Activated CD4-positive, alpha-beta memory T cell treated with anti-CD3 and anti-CD28 coated beads for 36 hours (primary cell): ENCODE data around the gene SFMBT1. TPM values are rescaled to one million over a fixed set of nuclear protein-coding genes. Genes with fewer than 3 reads are reported as not detected.

Experiments used
- CTCF ChIA-PET: fragments of 350-600 bp; sonication (Branson Sonifier 250); formaldehyde crosslinking; loops from one replicate; lab custom pipeline; 2021; ENCODE audit warnings: antibody characterized with exemption, inconsistent platforms; lab: Charles Lee
- POLR2A ChIA-PET: fragments of 350-600 bp; sonication (Branson Sonifier 250); formaldehyde crosslinking; loops from one replicate; lab custom pipeline; 2021; ENCODE audit warnings: antibody characterized with exemption; lab: Charles Lee
- DNase-seq: peaks from one replicate; pipeline ENCODE4 v3.0.0-alpha.2; 2020
- H3K27ac Mint-ChIP-seq: one replicate; pipeline ENCODE4 v1.8.0; 2021; ENCODE audit warnings: mixed read lengths
- H3K27me3 Mint-ChIP-seq: one replicate; pipeline ENCODE4 v1.8.0; 2021; ENCODE audit warnings: mixed read lengths
- H3K36me3 Mint-ChIP-seq: one replicate; pipeline ENCODE4 v1.8.0; 2021; ENCODE audit warnings: mixed read lengths
- H3K4me1 Mint-ChIP-seq: one replicate; pipeline ENCODE4 v1.8.0; 2021; ENCODE audit warnings: low read depth, mixed read lengths
- H3K4me3 Mint-ChIP-seq: one replicate; pipeline ENCODE4 v1.8.0; 2021; ENCODE audit warnings: mild to moderate bottlenecking, mixed read lengths
- H3K9me3 Mint-ChIP-seq: one replicate; pipeline ENCODE4 v1.8.0; 2021; ENCODE audit warnings: mixed read lengths
- intact Hi-C: fragments of 100-400 bp; cut with micrococcal nuclease; formaldehyde crosslinking; loops from one replicate; pipeline ENCODE4 v1.15.1; 2023
- total RNA-seq, 2 experiments: library from RNA; stranded (reverse); gene quantifications; one replicate each; pipeline ENCODE4 v1.2.3, GENCODE V29; 2021

Gene SFMBT1
- total RNA-seq, 2 experiments from 2014 or later, result 22.1 to 22.8 TPM

DNA sequence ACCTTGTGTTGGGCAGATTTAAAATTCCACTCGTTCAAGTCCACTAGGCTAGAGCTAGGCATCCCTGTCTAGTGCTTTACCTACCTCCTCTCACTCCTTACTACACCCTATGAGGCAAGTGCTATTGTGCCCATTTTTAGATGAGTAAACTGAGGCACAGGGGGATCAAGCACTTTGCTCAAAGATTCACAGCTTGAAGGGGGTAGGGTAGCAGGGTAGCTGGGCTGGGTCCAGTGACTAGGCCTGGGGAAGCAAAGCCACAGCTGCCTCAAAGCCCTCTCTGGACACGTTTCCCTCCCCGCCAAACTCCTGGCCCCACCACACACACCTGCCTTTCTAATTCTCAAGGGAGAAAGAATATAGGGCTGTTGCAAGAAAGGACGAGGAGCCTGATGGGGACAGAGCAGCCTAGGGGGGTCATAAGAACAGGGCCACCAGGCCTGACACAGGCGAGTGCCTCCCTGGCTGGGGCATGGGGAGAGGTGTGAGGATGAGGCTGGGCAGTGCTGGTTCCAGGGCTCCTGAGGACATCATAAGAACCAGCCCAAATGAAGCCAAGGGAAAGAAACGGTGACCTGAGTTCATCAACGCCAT lies 34.8 kb upstream of the SFMBT1 start:
- Mint-ChIP-seq H3K4me3 (no peak overlapping the region), H3K36me3 (no peaks in the 10 kb centered on the region), H3K4me1 (peaks cover 2% of the 10 kb centered on the region), H3K27me3 (no peaks in the 10 kb centered on the region), H3K27ac (no peak overlapping the region), H3K9me3 (no peaks in the 10 kb centered on the region)
- ChIA-PET POLR2A (no interaction called here), CTCF (no interaction called here)
- intact Hi-C loops, result no loop called here
- DNase-seq, result no peak

DNA sequence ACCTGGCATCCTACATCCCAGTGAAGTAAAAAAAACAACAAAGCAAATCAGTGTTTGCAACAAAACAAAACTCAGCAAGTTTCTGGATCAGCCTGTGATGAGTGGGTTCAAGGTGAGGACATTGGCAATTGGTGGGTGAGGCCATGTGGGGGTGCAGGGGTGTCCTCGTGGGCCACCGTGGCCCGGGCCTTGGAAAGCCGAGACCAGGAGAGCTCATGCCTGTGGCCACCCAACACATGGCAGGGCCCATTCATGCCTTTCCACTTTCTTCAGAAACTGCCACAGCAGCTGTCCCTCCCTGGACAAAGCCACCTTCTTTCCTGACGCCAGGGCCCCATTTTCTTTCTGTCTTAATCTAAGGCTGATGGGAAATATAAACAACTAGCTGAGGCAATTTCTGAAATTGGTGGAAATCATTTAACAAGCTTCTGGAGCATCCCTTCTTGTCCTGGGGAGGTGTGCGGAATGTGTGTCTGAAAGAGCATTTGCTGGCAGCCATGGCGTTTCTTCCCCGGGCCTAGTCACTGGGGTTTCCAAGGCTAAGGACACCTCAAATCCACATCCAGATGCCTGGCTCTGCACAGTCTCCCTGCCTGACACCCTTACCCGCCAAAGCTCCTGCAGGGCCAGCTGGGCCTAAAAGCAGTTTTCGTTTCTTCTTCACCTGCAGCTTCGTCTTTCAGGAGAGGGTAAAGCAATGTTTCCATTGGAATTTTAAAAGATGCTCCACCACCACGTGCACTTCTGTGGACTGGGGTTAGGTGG lies 34.1 kb upstream of the SFMBT1 start:
- H3K36me3 Mint-ChIP-seq, result no peaks in the 10 kb centered on the region
- H3K4me1 Mint-ChIP-seq, result peaks cover 2% of the 10 kb centered on the region
- POLR2A ChIA-PET, result no interaction called here
- CTCF ChIA-PET, result no interaction called here
- no peaks in the 10 kb centered on the region for H3K27me3 Mint-ChIP-seq
- DNase-seq, result no peak
- no peak overlapping the region for H3K27ac Mint-ChIP-seq
- intact Hi-C loops, result no loop called here
- no peak overlapping the region for H3K4me3 Mint-ChIP-seq
- no peaks in the 10 kb centered on the region for H3K9me3 Mint-ChIP-seq

DNA sequence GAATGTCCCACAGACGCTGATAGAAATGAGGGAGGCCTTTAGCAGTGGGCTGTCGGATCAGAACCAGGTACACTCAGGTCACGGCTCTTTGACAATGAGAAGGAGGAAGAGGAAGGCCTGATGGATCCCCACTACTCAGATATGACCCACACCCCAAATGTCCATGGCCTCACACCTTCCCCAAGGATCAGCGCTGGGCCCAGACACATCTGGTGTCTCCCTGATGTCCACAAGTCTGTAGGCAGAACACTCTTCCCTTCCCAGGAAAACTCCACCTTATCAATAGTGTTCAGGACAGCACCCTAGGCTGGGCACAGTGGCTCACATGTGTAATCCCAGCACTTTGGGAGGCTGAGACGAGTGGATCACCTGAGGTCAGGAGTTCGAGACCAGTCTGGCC lies 33.3 kb upstream of the SFMBT1 start:
- ChIA-PET CTCF (no interaction called here), POLR2A (no interaction called here)
- Mint-ChIP-seq H3K27me3 (no peaks in the 10 kb centered on the region), H3K9me3 (no peaks in the 10 kb centered on the region), H3K36me3 (no peaks in the 10 kb centered on the region), H3K4me1 (no peaks in the 10 kb centered on the region), H3K27ac (no peak overlapping the region), H3K4me3 (no peak overlapping the region)
- intact Hi-C loops, result no loop called here
- DNase-seq, result no peak

DNA sequence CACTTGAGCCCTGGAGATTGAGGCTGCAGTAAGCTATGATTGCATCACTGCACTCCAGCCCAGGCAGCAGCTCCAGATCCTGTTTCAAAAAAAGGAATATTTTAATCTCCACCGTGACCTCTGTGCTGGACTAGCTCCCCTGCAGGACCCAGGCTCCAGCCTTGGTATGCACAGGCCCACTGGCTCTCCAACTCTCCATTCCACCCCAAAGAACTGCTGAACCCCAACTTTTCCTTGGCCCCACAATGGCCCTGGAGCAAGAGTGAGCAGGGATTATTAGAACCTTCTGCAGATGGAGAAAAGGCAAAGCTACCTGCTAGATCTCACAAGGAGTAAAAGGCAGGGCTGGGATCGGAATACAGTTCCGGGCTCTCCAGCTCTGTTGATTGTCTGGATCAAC lies 32.8 kb upstream of the SFMBT1 start:
- Mint-ChIP-seq H3K4me3 (no peak overlapping the region), H3K27me3 (no peaks in the 10 kb centered on the region), H3K4me1 (no peaks in the 10 kb centered on the region), H3K36me3 (no peaks in the 10 kb centered on the region), H3K9me3 (no peaks in the 10 kb centered on the region), H3K27ac (no peak overlapping the region)
- intact Hi-C loops, result no loop called here
- DNase-seq, result no peak
- POLR2A ChIA-PET, result no interaction called here
- CTCF ChIA-PET, result no interaction called here

DNA sequence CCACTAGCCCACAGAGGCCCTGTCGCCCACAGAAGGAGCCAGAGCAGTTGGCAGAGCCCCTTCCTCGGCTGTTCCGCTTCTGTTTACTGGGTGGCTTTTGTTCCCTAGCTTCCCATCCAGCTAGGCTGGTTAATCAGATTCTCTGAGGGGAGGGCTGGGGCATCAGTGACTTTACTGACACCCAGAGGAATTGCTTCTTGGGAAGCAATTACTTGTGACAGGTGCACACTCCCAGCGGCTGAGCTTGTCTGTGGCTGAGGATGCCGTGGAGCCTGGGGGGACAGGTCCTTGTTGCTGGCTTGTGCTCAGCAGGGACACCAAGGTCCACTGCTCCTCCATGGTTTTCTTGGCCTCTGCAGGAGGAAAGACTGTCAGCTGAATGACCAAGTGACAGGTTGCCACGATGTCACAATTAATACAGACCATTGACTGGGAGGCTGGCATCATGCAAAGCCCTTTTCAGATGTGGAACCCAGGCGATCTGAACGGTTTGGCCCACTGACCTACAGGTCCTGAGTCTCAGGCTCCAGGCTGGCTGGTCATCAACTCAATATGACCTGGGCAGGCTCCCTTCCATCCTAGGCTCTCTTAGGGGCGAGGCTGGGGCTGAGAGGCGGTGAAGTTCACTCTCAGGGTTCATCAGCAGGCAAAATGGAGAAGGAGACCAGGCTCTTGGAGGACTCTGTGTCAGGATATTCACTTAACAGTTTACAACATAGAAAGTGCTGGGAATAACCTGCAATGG lies 31.8 kb upstream of the SFMBT1 start:
- no peak for DNase-seq
- intact Hi-C loops, result no loop called here

DNA sequence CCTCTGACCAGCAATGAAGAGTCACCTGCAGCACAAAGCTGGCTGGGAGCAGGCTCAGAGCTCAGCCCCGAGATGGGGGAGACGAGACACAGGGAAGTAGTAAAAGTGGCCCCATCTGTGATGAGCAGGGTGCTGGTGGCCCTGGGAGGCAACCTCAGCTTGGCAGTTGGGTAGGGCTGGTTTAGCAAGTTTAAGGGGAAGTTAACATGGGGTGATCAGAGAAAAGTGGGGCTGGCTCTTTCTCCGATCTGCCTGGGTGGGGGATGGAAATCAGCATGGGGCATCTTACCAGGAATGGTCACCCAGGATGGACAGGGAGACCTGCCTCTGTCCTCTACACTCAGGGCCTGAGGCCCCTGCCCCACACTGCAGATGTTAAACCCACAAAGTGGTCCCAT lies 29.9 kb upstream of the SFMBT1 start:
- H3K27ac Mint-ChIP-seq, result no peak overlapping the region
- H3K9me3 Mint-ChIP-seq, result no peaks in the 10 kb centered on the region
- H3K4me1 Mint-ChIP-seq, result peaks cover 12% of the 10 kb centered on the region
- no peaks in the 10 kb centered on the region for H3K36me3 Mint-ChIP-seq
- CTCF ChIA-PET, result interaction anchor here (1.6 kb wide), 1 partner anchor 230 kb away, joined by 7 read pairs; no protein-coding TSS in a partner anchor
- intact Hi-C loops, result no loop called here
- POLR2A ChIA-PET, result no interaction called here
- H3K27me3 Mint-ChIP-seq, result no peaks in the 10 kb centered on the region
- no peak for DNase-seq
- H3K4me3 Mint-ChIP-seq, result no peak overlapping the region

More for the DNA sequence above, 31.8 kb upstream of the SFMBT1 start:
- Mint-ChIP-seq H3K27ac (no peak overlapping the region), H3K4me1 (peaks cover 7% of the 10 kb centered on the region), H3K27me3 (no peaks in the 10 kb centered on the region), H3K36me3 (no peaks in the 10 kb centered on the region), H3K4me3 (no peak overlapping the region), H3K9me3 (no peaks in the 10 kb centered on the region)
- ChIA-PET POLR2A (no interaction called here), CTCF (no interaction called here)

DNA sequence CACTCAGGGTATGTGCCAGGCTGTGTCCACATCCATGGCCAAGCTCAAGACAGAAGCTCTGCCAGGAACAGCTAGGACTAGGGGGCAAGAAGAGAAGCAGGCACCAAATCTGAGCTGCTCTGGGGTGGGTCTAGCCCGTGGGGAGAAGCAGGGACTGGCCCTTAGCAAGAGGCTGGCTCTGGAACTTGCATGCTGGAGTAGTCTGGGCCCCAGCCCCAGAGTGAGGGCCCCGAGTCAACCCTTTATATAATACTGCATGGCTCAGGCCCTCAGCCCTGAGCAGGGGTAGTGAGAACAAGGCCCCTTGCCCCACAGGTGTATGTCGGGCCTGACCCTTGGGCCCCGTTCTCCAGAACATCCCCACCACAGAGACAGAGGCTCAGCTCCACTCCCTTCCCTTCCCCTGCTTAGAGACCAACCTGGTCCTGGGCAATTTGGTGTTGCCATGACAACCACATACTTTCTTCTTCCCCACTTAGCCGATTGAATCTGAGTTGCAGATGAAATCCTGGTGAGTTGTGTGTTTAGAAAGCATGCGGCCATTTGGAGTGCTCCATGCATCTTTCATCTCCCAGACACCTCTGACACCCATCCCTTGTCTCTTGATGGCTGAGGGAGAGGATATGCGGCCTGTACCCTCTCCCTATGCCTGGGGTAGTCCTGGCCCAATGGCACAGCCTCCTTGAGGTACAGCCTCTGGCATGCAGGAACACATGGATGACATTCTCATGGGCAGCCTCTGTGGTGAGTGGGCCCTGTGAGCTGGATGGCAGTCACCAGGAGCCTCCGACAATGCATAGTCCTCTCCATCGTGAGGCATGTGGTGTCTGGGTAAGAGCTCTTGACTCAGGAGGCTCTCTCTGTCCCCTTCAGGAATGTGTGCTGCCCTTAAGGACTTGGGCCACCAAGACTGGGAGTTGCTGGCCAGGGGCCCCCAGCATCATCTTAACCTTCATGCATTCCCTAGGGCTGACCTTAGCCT lies 29.2 kb upstream of the SFMBT1 start:
- ChIA-PET CTCF (interaction anchor here (1.6 kb wide), 1 partner anchor 229 kb away, joined by 7 read pairs; no protein-coding TSS in a partner anchor), POLR2A (no interaction called here)
- Mint-ChIP-seq H3K4me3 (no peak overlapping the region), H3K27me3 (no peaks in the 10 kb centered on the region), H3K27ac (no peak overlapping the region), H3K4me1 (peaks cover 12% of the 10 kb centered on the region), H3K36me3 (no peaks in the 10 kb centered on the region), H3K9me3 (no peaks in the 10 kb centered on the region)
- intact Hi-C loops, result no loop called here
- no peak for DNase-seq

DNA sequence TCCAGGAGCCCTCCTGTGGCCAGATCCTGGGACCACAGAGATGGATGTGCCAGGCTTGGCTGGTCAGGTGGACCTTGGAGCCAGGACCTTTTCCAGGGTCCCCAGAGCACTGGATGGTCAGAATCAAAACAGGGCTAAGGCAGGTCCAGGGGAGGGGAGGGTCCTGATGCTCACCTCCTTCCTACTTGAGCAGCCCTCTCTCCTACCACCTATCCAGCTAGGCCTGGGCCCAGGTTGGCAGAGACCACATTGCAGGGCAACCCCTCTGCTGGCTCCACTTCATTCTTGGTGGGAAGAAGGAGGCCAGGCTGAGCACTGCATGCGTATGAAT lies 28.5 kb upstream of the SFMBT1 start:
- no peaks in the 10 kb centered on the region for H3K36me3 Mint-ChIP-seq
- intact Hi-C loops, result no loop called here
- H3K4me1 Mint-ChIP-seq, result peaks cover 12% of the 10 kb centered on the region
- no peak overlapping the region for H3K4me3 Mint-ChIP-seq
- H3K27me3 Mint-ChIP-seq, result no peaks in the 10 kb centered on the region
- no peaks in the 10 kb centered on the region for H3K9me3 Mint-ChIP-seq
- CTCF ChIA-PET, result no interaction called here
- no peak overlapping the region for H3K27ac Mint-ChIP-seq
- POLR2A ChIA-PET, result no interaction called here
- no peak for DNase-seq

DNA sequence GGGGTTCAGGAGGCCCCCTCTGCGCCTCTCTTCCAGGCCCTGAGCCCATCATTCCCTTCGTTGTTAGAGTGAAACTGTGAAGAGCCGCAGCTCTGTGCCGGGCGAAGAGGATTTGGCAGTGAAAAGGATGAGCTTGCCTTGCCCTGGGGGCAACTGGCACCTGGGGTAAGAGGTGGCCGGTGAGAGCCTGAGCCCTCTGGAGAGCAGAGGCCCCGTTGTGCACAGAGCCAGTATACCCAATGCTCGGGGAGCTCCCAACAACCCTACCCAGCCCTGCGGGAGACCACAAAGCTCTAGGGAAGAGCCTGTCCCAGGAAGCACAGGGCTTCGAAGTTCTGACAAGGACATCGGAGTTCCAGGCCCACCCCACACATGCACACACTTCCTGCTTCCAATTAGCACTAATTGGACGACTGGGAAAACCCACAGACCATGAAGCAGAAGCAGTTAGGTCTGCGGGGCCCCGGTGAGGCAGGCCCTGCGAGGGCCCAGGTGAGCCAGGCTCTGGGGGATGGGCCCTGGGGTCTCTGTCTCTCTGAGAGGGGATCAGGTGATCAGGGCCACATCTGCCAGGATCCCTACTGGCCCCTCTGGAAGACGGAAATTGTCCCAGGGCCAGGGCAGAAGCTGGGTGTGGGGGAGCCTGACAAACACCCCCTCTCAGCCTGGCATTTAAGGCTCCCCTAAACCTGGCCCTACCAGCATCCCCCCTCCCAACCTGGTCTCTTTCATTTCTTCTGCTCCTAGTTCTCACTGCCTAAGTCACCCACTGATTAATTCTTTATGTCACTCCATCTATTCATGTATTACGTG lies 27.9 kb upstream of the SFMBT1 start:
- Mint-ChIP-seq H3K27ac (peak overlapping the region; percentile 85), H3K27me3 (no peaks in the 10 kb centered on the region), H3K4me3 (peak overlapping the region; percentile 82), H3K4me1 (peaks cover 12% of the 10 kb centered on the region), H3K36me3 (no peaks in the 10 kb centered on the region), H3K9me3 (no peaks in the 10 kb centered on the region)
- ChIA-PET CTCF (interaction anchor here (0.6 to 2.3 kb wide), 6 partner anchors 61 to 231 kb away, joined by 3 to 8 read pairs (median 4); no protein-coding TSS in a partner anchor), POLR2A (no interaction called here)
- DNase-seq, result no peak
- intact Hi-C loops, result loop anchor here (2.0 kb wide), 1 partner anchor 139 kb away; no protein-coding TSS in a partner anchor

DNA sequence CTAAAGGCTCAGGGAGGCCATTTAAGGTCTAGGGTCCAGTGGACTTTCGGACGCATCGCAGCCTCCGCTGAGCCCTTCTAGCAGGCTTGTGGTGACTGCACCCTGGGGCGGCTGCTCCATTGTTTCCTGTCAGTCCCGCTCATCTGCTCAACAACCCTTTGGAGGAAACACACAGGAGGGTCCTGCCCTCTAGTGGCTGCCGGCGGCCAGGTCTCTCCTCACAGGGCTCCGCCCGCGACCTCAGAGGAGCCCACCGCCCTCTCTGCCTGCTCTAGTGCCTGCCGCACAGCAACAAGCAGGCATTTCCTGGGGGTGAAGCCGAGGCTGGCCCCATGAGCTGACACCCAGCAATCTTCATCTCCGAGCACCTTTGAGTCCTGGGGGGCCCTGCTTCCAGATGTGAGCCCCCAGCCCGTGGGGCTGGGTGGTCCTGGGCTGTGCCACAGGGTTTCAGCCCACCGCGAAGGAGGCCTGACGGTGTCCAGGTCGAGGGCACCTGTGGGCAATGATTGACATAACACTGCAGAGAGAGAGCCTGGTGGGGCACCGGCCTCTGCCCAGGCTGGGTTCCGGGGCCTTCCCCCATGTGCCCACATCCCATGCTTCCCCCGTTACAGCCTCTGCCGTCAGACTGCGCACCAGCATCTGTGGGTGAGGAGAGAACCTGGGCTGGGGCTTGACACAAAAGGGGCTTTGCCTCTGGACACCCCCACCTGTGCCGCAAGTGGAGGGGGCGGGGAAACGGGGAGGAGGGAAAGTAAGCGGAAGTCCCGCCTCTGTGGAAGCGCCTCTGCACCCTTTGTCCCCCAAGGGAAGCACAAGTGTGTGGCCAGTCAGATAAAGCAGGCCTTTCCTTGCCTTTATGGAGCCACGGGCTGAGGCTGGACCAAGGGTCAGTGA lies 27.0 kb upstream of the SFMBT1 start:
- ChIA-PET POLR2A (no interaction called here), CTCF (interaction anchor here (1.0 to 2.3 kb wide), 7 partner anchors 36 to 230 kb away, joined by 3 to 9 read pairs (median 5); no protein-coding TSS in a partner anchor)
- Mint-ChIP-seq H3K4me3 (peak overlapping the region; percentile 82), H3K27me3 (no peaks in the 10 kb centered on the region), H3K4me1 (peaks cover 12% of the 10 kb centered on the region), H3K9me3 (no peaks in the 10 kb centered on the region), H3K27ac (peak overlapping the region; percentile 85), H3K36me3 (no peaks in the 10 kb centered on the region)
- intact Hi-C loops, result loop anchor here (1.0 to 2.0 kb wide), 4 partner anchors 30 to 331 kb away; no protein-coding TSS in a partner anchor
- peak; percentile 94 for DNase-seq
